GM23248 (cell line): ENCODE data around the gene NCAM2. TPM values are rescaled to one million over a fixed set of nuclear protein-coding genes. Genes with fewer than 3 reads are reported as not detected.

ENCODE experiments used
- DNase-seq: peaks from one replicate; pipeline ENCODE4 v3.0.0-alpha.2; 2015
- H2AFZ ChIP-seq: fragments of 200-600 bp; sonication (generic); 2 replicates; pipeline ENCODE4 v1.6.1; 2016; ENCODE audit warnings: antibody characterized with exemption
- H3F3A ChIP-seq: fragments of 200-600 bp; sonication (generic); 2 replicates; pipeline ENCODE4 v1.6.1; 2016; ENCODE audit warnings: mild to moderate bottlenecking, antibody characterized with exemption, mixed run types; ENCODE audit not compliant: insufficient read depth
- H3K27ac ChIP-seq: fragments of 200-600 bp; sonication (generic); 2 replicates; pipeline ENCODE4 v1.5.1; 2016; ENCODE audit warnings: mild to moderate bottlenecking
- H3K27me3 ChIP-seq: fragments of 200-600 bp; sonication (generic); replicated peaks from 2 replicates; pipeline ENCODE4 v1.6.1; 2016; ENCODE audit warnings: mild to moderate bottlenecking; ENCODE audit not compliant: insufficient read depth
- H3K36me3 ChIP-seq: fragments of 200-600 bp; sonication (generic); 2 replicates; pipeline ENCODE4 v1.6.1; 2016; ENCODE audit warnings: low read depth, mild to moderate bottlenecking
- H3K4me1 ChIP-seq: fragments of 200-600 bp; sonication (generic); 2 replicates; pipeline ENCODE4 v1.6.1; 2016; ENCODE audit warnings: mild to moderate bottlenecking; ENCODE audit not compliant: insufficient read depth
- H3K4me2 ChIP-seq: fragments of 200-600 bp; sonication (generic); one replicate; pipeline ENCODE4 v1.6.1; 2016; ENCODE audit warnings: mild to moderate bottlenecking; ENCODE audit not compliant: unreplicated experiment
- H3K4me3 ChIP-seq: fragments of 200-600 bp; sonication (generic); 2 replicates; pipeline ENCODE4 v1.5.1; 2016; ENCODE audit warnings: mild to moderate bottlenecking
- H3K79me2 ChIP-seq: fragments of 200-600 bp; sonication (generic); 2 replicates; pipeline ENCODE4 v1.6.1; 2016; ENCODE audit warnings: mild to moderate bottlenecking; ENCODE audit not compliant: insufficient read depth
- H3K9ac ChIP-seq: fragments of 200-600 bp; sonication (generic); 2 replicates; pipeline ENCODE4 v1.6.1; 2016; ENCODE audit warnings: mild to moderate bottlenecking
- H3K9me2 ChIP-seq: fragments of 200-600 bp; sonication (generic); 2 replicates; pipeline ENCODE4 v1.6.1; 2016; ENCODE audit warnings: mixed run types, mild to moderate bottlenecking, moderate library complexity; ENCODE audit not compliant: insufficient read depth
- H3K9me3 ChIP-seq: fragments of 200-600 bp; sonication (generic); one replicate; pipeline ENCODE4 v1.6.1; 2017; ENCODE audit warnings: low read depth
- H4K20me1 ChIP-seq: fragments of 200-600 bp; sonication (generic); 2 replicates; pipeline ENCODE4 v1.6.0; 2016; ENCODE audit not compliant: insufficient read depth
- EZH2 ChIP-seq: fragments of 200-600 bp; sonication (generic); IDR thresholded peaks from 2 replicates; pipeline ENCODE4 v1.6.1; 2018; ENCODE audit warnings: antibody characterized with exemption, mild to moderate bottlenecking; ENCODE audit not compliant: insufficient read depth, poor library complexity, severe bottlenecking
- EZH2phosphoT487 ChIP-seq: fragments of 200-600 bp; sonication (generic); IDR thresholded peaks from 2 replicates; pipeline ENCODE4 v1.6.1; 2018; ENCODE audit warnings: antibody characterized with exemption, moderate library complexity, mild to moderate bottlenecking, low read depth; ENCODE audit not compliant: insufficient read depth
- WGBS, 2 experiments: methylation state at CpG; one replicate each; pipeline ENCODE4 v1.1.6; 2015 to 2017; ENCODE audit warnings: low lambda C conversion rate in 2 of 2, low coverage in 1 of 2; ENCODE audit errors: missing lambda C conversion rate in 2 of 2; 5-methylcytosine and 5-hydroxymethylcytosine counted together
- in situ Hi-C: fragments of 300-500 bp; cut with MboI; formaldehyde crosslinking; loops from 2 replicates; pipeline ENCODE4 v1.15.0; 2020
- polyA plus RNA-seq: library from polyadenylated mRNA; unstranded; fragments of >200 nt; fragmentation: Nextera tagmentation; extraction: Ambion mirVana; gene quantifications from 2 replicates; pipeline ENCODE4 v1.2.1, GENCODE V29; 2016
- total RNA-seq: library from RNA; depleted of rRNA; stranded (reverse); fragments of >200 nt; shearing (Covaris generic); gene quantifications from 2 replicates; pipeline ENCODE4 v1.2.3, GENCODE V29; 2014

Gene NCAM2
- total and polyA plus RNA-seq, 2 experiments from 2014 or later, result 1.3 to 1.7 TPM

DNA sequence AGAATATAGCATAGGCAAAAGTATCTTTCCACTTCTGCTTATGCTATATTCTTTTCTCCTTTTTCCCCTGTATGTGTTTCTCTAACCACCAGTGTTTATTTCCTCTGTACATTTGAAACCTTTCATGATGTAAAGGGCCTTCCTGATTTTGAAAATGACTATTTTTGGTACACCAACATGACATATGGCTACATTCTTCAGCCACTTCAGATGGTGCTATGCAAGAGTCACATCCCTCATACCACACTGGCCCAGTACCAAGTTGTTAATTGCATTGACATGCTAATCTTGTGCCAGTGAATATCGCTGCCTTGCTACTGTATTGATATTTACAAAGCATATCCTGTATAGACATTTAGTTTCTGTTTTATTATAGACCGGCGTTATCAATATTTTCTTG, 408.7 kb downstream of the NCAM2 start:
- Histone ChIP-seq H3K4me3 (no peak overlapping the region), H2AFZ (no peak overlapping the region), H3K9ac (no peak overlapping the region), H4K20me1 (no peaks in the 10 kb centered on the region), H3K27me3 (no peaks in the 10 kb centered on the region), H3K36me3 (no peaks in the 10 kb centered on the region), H3K27ac (no peak overlapping the region), H3K4me2 (no peak overlapping the region), H3K9me2 (no peaks in the 10 kb centered on the region), H3K4me1 (no peaks in the 10 kb centered on the region), H3K79me2 (no peaks in the 10 kb centered on the region), H3F3A (no peaks in the 10 kb centered on the region), H3K9me3 (no peaks in the 10 kb centered on the region)
- no peak for TF ChIP-seq EZH2
- TF ChIP-seq EZH2phosphoT487, result no peak
- in situ Hi-C loops, result no loop called here
- DNase-seq, result no peak
- 64 to 65% methylated on average over 3 of the region's 3 CpGs for WGBS, 2 experiments

- DNase-seq, result no peak
- Histone ChIP-seq H3F3A (no peaks in the 10 kb centered on the region), H2AFZ (no peak overlapping the region)
Observed at GRCh38 chr21:21412096-21412495, 413.9 kb downstream of the NCAM2 start.

GRCh38 chr21:21415741-21416140, 417.5 kb downstream of the NCAM2 start:
- Histone ChIP-seq H3K27me3 (no peaks in the 10 kb centered on the region), H2AFZ (no peak overlapping the region), H3F3A (no peaks in the 10 kb centered on the region), H4K20me1 (no peaks in the 10 kb centered on the region), H3K9me3 (no peaks in the 10 kb centered on the region), H3K4me1 (no peaks in the 10 kb centered on the region), H3K27ac (no peak overlapping the region), H3K79me2 (no peaks in the 10 kb centered on the region), H3K4me2 (no peak overlapping the region), H3K9ac (no peak overlapping the region), H3K4me3 (no peak overlapping the region), H3K9me2 (no peaks in the 10 kb centered on the region), H3K36me3 (no peaks in the 10 kb centered on the region)
- in situ Hi-C loops, result no loop called here
- no peak for DNase-seq
- TF ChIP-seq EZH2phosphoT487, result no peak
- TF ChIP-seq EZH2, result no peak
- 41 to 42% methylated on average over 1 of the region's 1 CpG for WGBS, 2 experiments

More at GRCh38 chr21:21412096-21412495, 413.9 kb downstream of the NCAM2 start:
- Histone ChIP-seq H3K27me3 (no peaks in the 10 kb centered on the region), H3K9me2 (no peaks in the 10 kb centered on the region), H3K9me3 (no peaks in the 10 kb centered on the region), H3K4me3 (no peak overlapping the region), H3K4me2 (no peak overlapping the region), H3K79me2 (no peaks in the 10 kb centered on the region), H3K36me3 (no peaks in the 10 kb centered on the region), H3K4me1 (no peaks in the 10 kb centered on the region), H4K20me1 (no peaks in the 10 kb centered on the region), H3K27ac (no peak overlapping the region), H3K9ac (no peak overlapping the region)
- 68 to 69% methylated on average over 6 of the region's 6 CpGs for WGBS, 2 experiments
- in situ Hi-C loops, result no loop called here
- TF ChIP-seq EZH2phosphoT487 (no peak), EZH2 (no peak)

DNA sequence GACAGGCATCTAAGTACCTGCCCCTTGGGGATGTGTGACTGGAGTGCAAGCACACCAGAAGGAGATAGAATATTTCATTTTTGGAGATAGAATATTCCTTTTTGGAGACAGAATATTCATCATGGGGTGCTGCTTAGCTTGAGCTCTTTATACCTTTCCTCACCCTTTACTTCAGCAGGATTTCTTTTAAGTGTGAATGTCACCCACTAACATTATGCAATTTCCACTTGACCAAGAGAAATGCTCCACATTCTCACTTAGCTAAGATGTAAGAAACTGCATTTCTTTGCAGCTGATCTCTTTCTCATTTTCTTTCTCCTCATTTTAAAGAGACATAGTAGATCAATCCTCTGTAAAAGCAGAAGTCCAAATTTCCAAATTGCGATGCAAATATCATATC, 436.7 kb downstream of the NCAM2 start:
- Histone ChIP-seq H3K27me3 (no peaks in the 10 kb centered on the region), H3K36me3 (no peaks in the 10 kb centered on the region; the same call in 1 of the 2 replicates), H3K9me3 (no peaks in the 10 kb centered on the region), H3K27ac (no peak overlapping the region), H3K4me1 (no peaks in the 10 kb centered on the region), H3K4me3 (no peak overlapping the region), H3F3A (no peaks in the 10 kb centered on the region), H4K20me1 (no peaks in the 10 kb centered on the region), H3K9ac (no peak overlapping the region), H3K9me2 (no peaks in the 10 kb centered on the region), H2AFZ (no peak overlapping the region), H3K79me2 (no peaks in the 10 kb centered on the region), H3K4me2 (no peak overlapping the region)
- in situ Hi-C loops, result no loop called here
- 57 to 66% methylated on average over 1 of the region's 1 CpG for WGBS, 2 experiments
- no peak for TF ChIP-seq EZH2
- TF ChIP-seq EZH2phosphoT487, result no peak
- no peak for DNase-seq

DNA sequence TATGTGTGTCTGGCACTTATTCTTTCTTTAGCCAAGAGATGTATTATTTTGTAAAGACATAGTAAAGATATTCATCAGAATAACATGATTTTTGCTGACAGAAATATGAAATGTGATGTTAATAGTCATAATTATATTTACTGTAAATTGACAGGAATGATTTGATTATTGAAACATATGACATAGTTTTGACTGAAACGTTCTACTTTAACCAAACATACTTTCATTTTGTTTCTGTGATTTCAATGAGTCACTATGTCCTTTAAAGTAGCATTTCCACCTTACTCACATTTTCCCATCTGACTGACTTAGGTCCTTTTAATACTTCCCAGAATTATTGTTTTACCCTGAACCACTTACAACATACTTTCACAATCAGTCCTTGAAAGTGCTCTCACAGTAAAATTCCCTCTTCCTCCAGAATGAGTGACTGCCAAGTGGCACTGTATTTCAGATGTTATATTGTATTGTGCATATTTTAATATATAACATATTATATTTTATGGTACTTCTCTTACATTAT, 437.9 kb downstream of the NCAM2 start:
- Histone ChIP-seq H3K27ac (no peak overlapping the region), H4K20me1 (no peaks in the 10 kb centered on the region), H3K4me2 (no peak overlapping the region), H3K4me1 (no peaks in the 10 kb centered on the region), H3K9me3 (no peaks in the 10 kb centered on the region), H2AFZ (no peak overlapping the region), H3K9me2 (no peaks in the 10 kb centered on the region), H3F3A (no peaks in the 10 kb centered on the region), H3K4me3 (no peak overlapping the region), H3K36me3 (no peaks in the 10 kb centered on the region; the same call in 1 of the 2 replicates), H3K79me2 (no peaks in the 10 kb centered on the region), H3K9ac (no peak overlapping the region), H3K27me3 (no peaks in the 10 kb centered on the region)
- DNase-seq, result peak; percentile 34
- in situ Hi-C loops, result no loop called here
- TF ChIP-seq EZH2phosphoT487, result no peak
- WGBS, 2 experiments, result 0% methylated on average over 1 of the region's 1 CpG
